Eye (tissue), 1 donor: Measurements from ENCODE around the gene NEDD4L.
"Not testable (repeated sequence)": the region's sequence is repeated elsewhere in the genome, so short reads cannot be mapped to it uniquely, and the experiment has no call there.

Experiments
- DNase-seq: peaks from one replicate; pipeline ENCODE4 v3.0.0-alpha.2; 2015

NEDD4L gene

GRCh38 chr18:58360324-58360723 lies 316.3 kb downstream of the NEDD4L start:
- no peak for DNase-seq

DNA sequence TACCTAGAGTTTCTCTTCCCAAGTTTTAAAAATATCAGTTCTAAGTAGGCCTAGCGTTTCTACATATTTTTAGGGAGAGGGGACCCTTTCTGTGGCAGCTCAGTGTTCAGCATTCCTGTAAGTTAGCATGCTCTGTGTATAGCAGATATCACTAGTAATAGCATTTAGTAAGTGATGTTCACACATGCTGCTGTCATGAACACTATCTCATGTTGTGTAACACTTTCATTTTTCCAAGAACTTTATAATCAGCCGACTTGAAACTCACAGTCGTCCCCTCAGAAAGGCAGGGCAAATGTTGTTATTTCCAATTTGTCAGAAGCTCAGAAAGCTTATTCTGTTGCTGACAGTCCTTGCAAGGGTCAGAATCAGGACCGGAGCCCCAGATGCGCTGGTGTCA lies 317.2 kb downstream of the NEDD4L start:
- no peak for DNase-seq

DNA sequence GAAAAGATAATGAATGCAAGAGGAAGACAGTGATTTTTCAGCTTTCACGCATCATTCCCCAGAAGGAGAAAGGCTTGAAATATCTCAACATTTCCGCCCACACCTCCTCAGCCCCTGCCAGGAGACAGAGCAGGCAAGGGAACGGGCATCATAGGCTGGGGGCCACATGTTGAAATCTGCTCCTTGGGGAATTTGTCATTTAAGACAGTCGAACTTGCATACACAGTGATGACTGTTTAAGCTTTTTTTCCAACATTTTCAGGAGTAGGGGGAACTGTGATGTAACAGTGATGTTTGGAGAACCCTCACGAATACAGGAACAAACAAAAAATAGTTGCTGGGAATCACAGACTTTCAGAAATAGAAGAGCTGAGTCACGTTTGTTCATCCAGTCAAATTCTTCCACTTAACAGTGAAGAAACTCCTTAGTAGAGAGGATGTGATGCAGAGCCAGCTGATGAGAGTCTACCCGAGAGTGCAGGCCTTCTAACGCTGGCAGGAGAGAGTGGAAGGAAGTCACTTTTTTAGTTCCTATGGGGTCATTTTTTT lies 318.1 kb downstream of the NEDD4L start:
- DNase-seq, result no peak

DNA sequence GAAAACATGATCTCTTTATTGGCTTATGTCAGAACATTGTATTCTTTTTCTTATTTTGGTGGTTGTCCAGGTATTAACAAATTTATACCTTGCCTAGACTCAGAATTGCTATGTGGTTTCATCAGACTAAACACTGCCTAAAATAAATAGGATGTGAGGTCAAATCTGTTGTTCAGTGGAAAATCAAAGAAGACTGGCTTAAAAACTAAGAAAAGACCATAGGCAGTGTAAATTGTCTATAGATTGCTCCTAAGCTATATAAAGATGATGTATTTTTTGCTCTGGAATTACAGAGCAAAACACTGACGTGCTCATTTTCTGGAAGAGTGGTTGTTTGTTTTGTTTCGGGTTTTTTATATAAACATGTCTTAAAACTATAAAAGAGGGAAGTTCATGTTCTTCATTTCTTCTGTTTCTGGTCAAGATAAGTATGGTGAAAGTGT lies 318.8 kb downstream of the NEDD4L start:
- no peak for DNase-seq

- no peak for DNase-seq
Measured at GRCh38 chr18:58363767-58364540, 319.9 kb downstream of the NEDD4L start.

- no peak for DNase-seq
Measured at GRCh38 chr18:58364876-58365528, 321.0 kb downstream of the NEDD4L start.

DNA sequence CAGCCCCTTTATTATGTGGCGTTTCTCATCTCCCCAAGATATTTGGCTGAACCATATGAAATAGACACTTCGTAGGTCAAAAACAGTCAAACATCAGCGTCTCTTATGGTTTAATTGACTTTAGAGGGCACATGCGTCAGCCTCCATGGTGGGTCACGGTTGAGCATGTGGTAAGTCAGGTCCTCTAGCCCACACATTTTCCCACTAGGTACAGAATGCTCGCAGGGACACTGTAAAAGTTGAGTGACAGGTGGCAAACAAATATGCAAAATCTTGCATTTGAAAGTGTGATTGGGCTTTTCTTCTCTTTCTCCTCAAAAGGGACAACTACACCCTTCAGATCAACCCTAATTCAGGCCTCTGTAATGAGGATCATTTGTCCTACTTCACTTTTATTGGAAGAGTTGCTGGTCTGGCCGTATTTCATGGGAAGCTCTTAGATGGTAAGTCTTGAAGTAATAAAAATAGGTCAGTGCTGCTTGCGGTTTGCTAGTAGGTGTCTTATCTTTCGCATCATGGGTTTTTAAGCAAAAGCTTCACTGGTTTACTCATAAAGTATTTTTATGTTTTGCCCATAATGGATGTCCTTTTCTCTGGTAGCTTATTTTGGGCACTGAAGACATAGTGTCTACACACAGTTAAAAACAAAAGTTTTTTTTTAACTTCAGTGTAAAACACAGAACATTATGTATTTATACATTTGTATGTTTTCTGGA lies 323.6 kb downstream of the NEDD4L start:
- no peak for DNase-seq

DNA sequence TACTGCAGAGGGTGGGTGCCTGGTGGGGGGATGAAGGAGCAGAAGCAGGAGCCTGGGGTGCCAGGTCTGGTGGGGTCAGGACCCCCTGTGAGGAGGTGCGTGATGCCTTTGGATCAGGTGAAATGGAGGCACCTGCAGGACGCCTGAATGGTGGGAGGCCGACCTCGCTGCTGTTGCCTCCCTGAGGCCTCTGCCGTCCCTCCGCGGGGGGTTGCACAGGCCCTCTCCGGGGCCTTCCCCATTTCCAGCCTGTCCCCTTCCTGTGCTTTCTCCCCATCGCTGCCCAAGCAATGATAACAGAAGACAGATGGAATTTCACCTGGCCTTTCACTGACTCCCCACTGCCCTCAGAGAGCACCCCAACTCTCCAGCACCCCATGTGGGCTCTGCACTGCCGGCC lies 325.6 kb downstream of the NEDD4L start:
- no peak for DNase-seq

GRCh38 chr18:58370038-58370580 lies 326.1 kb downstream of the NEDD4L start:
- no peak for DNase-seq

- no peak for DNase-seq
Measured at GRCh38 chr18:58370612-58371011, 326.6 kb downstream of the NEDD4L start.

- DNase-seq, result no peak
Measured at GRCh38 chr18:58373481-58373880, 329.5 kb downstream of the NEDD4L start.

DNA sequence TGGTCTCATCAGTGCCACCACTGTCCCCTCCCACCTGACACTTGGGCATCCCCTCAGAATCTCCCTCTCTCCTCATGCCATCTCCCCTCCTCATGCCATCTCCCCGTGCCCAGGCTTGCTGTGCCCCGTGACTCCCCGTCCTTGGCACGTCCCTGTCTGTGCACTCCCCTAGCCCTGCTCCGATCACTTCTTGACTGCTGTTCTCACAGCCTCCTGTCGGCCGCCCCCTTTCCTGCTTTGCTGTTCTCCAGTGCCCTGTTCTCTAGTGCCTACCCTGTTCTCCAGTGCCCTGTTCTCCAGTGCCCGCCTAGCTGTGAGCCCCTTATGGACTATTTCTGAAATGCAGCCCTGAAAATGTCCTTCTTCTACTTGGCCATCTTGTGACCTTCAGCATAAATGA lies 331.0 kb downstream of the NEDD4L start:
- DNase-seq, result no peak

DNA sequence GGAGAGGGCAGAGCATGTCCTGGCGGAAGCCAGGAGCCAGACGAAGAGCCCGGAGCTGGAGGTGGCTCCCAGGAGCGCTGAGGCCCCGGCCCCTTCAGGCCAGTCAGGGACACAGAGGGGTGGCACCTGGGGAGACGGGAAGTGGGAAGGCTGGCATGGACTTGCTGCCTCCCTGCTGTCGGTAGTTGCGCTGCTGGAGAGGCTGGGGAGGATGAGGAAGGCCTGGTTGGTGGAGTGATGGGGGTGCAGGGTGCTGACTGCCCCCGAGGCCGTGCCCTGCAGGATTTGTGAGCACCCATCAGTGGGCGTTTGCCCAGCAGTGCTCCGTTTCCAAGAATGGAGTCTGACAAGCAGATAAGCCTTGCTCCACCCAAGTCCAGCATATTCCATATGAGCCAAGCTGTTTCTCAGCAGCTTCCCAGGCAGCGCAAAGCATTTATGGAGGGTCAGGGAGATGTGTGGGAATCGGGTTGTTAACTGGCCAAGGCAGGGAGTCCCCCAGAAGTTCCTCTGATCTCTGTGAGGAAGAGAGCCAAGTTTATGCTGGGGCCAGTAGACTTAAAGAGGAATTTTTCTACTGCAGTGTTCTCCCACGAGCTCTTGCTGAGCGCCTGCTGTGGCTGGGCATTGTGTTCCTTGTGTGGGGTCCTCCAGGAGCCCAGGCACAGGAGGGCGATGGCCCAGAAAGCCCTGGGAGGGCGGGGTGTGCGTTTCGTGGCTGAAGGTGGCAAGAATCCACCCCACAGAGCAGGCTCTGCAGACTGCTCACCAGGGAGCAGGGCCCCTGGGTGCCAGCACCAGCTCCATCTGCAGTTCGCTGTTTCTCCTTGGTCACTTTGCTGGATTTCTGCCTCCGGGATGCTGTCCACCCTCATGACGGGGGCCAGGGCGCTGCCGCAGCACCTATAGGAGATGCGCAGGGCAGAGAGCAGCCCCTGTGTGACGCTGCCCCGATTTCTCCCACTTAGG lies 334.7 kb downstream of the NEDD4L start:
- no peak for DNase-seq

GRCh38 chr18:58379443-58379842 lies 335.4 kb downstream of the NEDD4L start:
- no peak for DNase-seq

- not testable (repeated sequence) for DNase-seq
Measured at GRCh38 chr18:58380113-58380512, 336.1 kb downstream of the NEDD4L start.

GRCh38 chr18:58381676-58382411 lies 337.8 kb downstream of the NEDD4L start:
- DNase-seq, result no peak

GRCh38 chr18:58382446-58382845 lies 338.4 kb downstream of the NEDD4L start:
- DNase-seq, result no peak

DNA sequence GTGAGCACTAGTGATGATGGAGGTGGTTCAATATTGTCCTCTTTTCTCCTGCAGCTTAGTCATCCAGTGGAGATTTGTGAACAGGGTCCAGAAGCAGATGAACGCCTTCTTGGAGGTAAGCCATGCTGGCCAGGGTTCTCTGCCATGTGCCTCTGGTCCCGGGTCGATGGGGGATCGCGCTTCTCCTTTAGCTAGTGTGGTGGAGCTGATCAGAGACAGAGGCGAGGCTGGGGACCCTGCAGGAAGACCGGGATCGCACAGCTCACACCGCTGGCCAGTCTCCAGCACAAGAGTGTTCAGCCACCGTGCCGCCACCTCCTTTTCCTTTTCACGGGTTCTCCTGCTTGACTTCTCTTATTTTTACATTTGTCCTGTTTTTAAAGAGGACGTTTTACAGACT lies 341.4 kb downstream of the NEDD4L start:
- no peak for DNase-seq

DNA sequence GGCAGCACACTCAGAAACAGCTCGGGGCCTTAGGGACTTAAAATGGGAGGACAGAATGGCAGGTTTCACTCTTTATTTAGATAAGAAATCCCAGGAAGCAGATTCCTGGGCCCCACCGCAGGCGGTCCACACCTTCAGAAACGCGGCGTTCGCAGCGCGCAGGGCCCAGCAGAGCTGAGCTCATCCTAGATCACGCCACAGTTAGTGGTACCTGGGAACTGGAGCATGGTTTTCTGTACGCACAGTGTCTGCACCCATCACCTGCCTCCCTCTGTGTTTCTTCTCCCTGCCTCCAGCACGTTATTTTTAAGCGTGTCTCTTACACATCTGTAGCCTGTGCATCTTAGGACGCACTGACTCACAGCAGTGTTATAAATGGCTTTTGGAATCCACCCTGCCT lies 342.8 kb downstream of the NEDD4L start:
- no peak for DNase-seq

GRCh38 chr18:58387716-58388115 lies 343.7 kb downstream of the NEDD4L start:
- no peak for DNase-seq

DNA sequence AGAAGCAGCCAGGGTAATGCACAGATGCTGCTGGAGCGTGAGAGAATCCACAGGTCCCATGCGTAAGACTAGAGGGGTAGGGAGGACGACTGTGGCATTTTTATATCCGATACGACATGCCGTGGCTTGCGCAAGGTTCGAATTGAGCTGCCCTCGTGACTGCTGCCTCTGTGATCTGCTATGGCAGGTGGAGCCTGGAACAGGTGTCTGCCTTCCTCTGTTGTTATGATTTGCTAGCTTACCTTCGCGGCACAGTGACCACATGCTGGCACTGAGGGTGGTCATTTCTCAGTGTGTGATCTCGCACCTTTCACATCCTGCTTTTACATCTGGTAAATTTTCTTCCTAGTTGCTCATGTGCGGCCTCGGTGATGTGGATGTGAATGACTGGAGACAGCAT lies 344.7 kb downstream of the NEDD4L start:
- no peak for DNase-seq
